T-helper 1 cell treated with Interleukin-12 subunit alpha and Interleukin-12 subunit beta and Interleukin-4 antibody, amounts not matched to agents 30 μg/mL and 1 μg/mL, for 36 hours (primary cell): ENCODE results near the gene COQ4.

Experiments
- H3K27ac Mint-ChIP-seq: one replicate; pipeline ENCODE4 v1.8.0; 2021; ENCODE audit warnings: mild to moderate bottlenecking, mixed read lengths
- H3K27me3 Mint-ChIP-seq: one replicate; pipeline ENCODE4 v1.8.0; 2021; ENCODE audit warnings: low read depth, mixed read lengths
- H3K36me3 Mint-ChIP-seq: one replicate; pipeline ENCODE4 v1.8.0; 2021; ENCODE audit warnings: low read depth, mixed read lengths
- H3K4me1 Mint-ChIP-seq: one replicate; pipeline ENCODE4 v1.8.0; 2021; ENCODE audit warnings: low read depth, mixed read lengths
- H3K4me3 Mint-ChIP-seq: one replicate; pipeline ENCODE4 v1.8.0; 2021; ENCODE audit warnings: mild to moderate bottlenecking, moderate library complexity, mixed read lengths
- H3K9me3 Mint-ChIP-seq: one replicate; pipeline ENCODE4 v1.8.0; 2021; ENCODE audit warnings: mixed read lengths

Gene COQ4

GRCh38 chr9:128371630-128372117 is 49.0 kb downstream of the COQ4 start:
- Mint-ChIP-seq H3K4me3 (peak overlapping the region; percentile 90), H3K36me3 (peaks cover 11% of the 10 kb centered on the region), H3K27me3 (no peaks in the 10 kb centered on the region), H3K4me1 (peaks cover 28% of the 10 kb centered on the region), H3K27ac (peak overlapping the region; percentile 94), H3K9me3 (no peaks in the 10 kb centered on the region)

DNA sequence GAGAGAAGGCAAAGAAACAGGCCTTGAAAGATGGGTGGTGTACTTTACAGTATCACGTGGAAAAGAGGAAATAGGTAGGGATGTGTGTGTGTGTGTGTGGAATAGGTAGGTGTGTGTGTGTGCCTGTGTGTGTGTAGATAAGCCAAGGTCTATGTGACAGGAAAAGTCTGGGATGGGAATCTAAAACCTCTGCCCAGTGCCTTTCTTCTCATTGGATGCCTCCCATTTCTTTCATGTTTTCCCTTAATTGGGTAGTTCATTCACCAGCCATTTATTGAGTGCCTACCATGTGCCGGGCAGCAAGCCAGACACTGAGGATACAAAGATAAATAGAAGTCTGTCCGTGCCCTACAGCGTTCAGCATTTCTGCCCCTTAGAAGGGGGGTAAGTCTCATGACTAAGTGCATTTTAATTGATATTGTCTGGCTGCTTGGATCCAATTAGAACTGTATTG is 49.6 kb downstream of the COQ4 start:
- Mint-ChIP-seq H3K9me3 (no peaks in the 10 kb centered on the region), H3K27ac (peak overlapping the region; percentile 94), H3K27me3 (no peaks in the 10 kb centered on the region)

DNA sequence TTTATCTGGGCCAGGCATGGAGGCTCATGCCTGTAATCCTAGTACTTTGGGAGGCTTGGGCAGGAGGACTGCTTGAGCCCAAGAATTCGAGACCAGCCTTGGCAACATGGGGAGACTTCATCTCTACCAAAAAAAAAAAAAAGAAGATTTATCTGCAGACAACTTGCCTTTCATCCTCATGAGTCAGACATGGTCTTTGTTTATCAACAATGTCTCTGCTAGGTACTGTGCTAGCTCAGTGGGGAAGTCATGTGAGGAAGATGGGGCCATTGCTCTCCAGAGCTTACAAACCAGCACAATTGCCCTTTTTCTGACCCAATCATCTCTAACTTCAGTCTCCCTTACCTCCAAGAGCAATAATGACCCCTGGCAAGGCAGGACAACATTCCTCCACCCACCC is 50.1 kb downstream of the COQ4 start:
- Mint-ChIP-seq H3K27ac (peak overlapping the region; percentile 57), H3K36me3 (peaks cover 14% of the 10 kb centered on the region), H3K4me3 (peak overlapping the region; percentile 90), H3K27me3 (no peaks in the 10 kb centered on the region), H3K9me3 (no peaks in the 10 kb centered on the region), H3K4me1 (peaks cover 25% of the 10 kb centered on the region)

More for the DNA sequence above, 49.6 kb downstream of the COQ4 start:
- Mint-ChIP-seq H3K36me3 (peaks cover 14% of the 10 kb centered on the region), H3K4me3 (peak overlapping the region; percentile 90), H3K4me1 (peaks cover 25% of the 10 kb centered on the region)

- H3K36me3 Mint-ChIP-seq: peaks cover 19% of the 10 kb centered on the region
- H3K27ac Mint-ChIP-seq: no peak overlapping the region
- H3K9me3 Mint-ChIP-seq: no peaks in the 10 kb centered on the region
- H3K4me1 Mint-ChIP-seq: peaks cover 25% of the 10 kb centered on the region
- no peaks in the 10 kb centered on the region for H3K27me3 Mint-ChIP-seq
- no peak overlapping the region for H3K4me3 Mint-ChIP-seq
Measured at GRCh38 chr9:128374221-128374675, 51.6 kb downstream of the COQ4 start.

DNA sequence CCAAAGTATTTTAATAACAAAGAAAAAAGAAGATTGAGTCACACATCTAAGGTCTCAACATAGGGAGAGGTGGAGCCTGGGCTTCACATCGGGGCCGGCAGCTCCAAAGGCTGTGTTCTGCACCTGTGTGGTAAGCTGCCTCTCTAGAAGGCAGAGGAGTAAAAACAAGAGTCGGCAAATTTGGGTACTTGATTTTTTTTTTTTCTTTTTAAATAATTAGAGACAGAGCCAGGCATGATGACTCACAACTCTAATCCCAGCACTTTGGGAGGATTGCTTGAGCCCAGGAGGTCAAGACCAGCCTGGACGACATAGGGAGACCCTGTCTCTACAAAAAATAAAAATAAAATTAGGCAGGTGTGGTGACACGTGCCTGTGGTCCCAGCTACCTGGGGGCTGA is 53.2 kb downstream of the COQ4 start:
- H3K9me3 Mint-ChIP-seq: no peaks in the 10 kb centered on the region
- H3K4me3 Mint-ChIP-seq: no peak overlapping the region
- peaks cover 21% of the 10 kb centered on the region for H3K36me3 Mint-ChIP-seq
- no peak overlapping the region for H3K27ac Mint-ChIP-seq
- peaks cover 18% of the 10 kb centered on the region for H3K4me1 Mint-ChIP-seq
- no peaks in the 10 kb centered on the region for H3K27me3 Mint-ChIP-seq

GRCh38 chr9:128382261-128382660 is 59.6 kb downstream of the COQ4 start:
- H3K36me3 Mint-ChIP-seq: peaks cover 10% of the 10 kb centered on the region
- H3K9me3 Mint-ChIP-seq: no peaks in the 10 kb centered on the region
- H3K27ac Mint-ChIP-seq: no peak overlapping the region
- H3K27me3 Mint-ChIP-seq: no peaks in the 10 kb centered on the region
- no peak overlapping the region for H3K4me3 Mint-ChIP-seq
- no peaks in the 10 kb centered on the region for H3K4me1 Mint-ChIP-seq

- no peaks in the 10 kb centered on the region for H3K27me3 Mint-ChIP-seq
- H3K36me3 Mint-ChIP-seq: peaks cover 8% of the 10 kb centered on the region
- no peaks in the 10 kb centered on the region for H3K4me1 Mint-ChIP-seq
- H3K9me3 Mint-ChIP-seq: no peaks in the 10 kb centered on the region
- no peak overlapping the region for H3K27ac Mint-ChIP-seq
- no peak overlapping the region for H3K4me3 Mint-ChIP-seq
Measured at GRCh38 chr9:128383007-128383753, 60.5 kb downstream of the COQ4 start.
